ENCODE results near the gene CDPF1. TPM values are rescaled to one million over a fixed set of nuclear protein-coding genes. Genes with fewer than 3 reads are reported as not detected.
"Not testable (repeated sequence)": the region's sequence is repeated elsewhere in the genome, so short reads cannot be mapped to it uniquely, and the experiment has no call there.

The CDPF1 gene
- polyA plus RNA-seq, 2 donors = 6.6 to 7.4 TPM

GRCh38 chr22:46272762-46273431 is 22.8 kb upstream of the CDPF1 start:
- Histone ChIP-seq H3K4me3 (ENCODE audit: low read depth in 1 of 2, low read length in 2 of 2) (no peak overlapping the region), H3K4me1 (ENCODE audit: control insufficient read depth in 2 of 2, insufficient read depth in 2 of 2, low read length in 1 of 2) (peaks cover 3% of the 10 kb centered on the region in 2 donors), H3K27me3 (ENCODE audit: control insufficient read depth in 1 of 2, insufficient read depth in 2 of 2, low read length in 2 of 2) (no peaks in the 10 kb centered on the region), H3K36me3 (ENCODE audit: control insufficient read depth in 2 of 2, insufficient read depth in 2 of 2, low read length in 1 of 2) (peaks cover 0 to 22% of the 10 kb centered on the region in 2 donors), H3K9me3 (ENCODE audit: control insufficient read depth in 2 of 2, insufficient read depth in 1 of 2, low read depth in 1 of 2, low read length in 1 of 2) (no peaks in the 10 kb centered on the region), H3K27ac (ENCODE audit: low read depth in 2 of 2, low read length in 1 of 2) (no peak overlapping the region)
- WGBS, 2 donors = 94 to 97% methylated on average over 12 of the region's 12 CpGs

DNA sequence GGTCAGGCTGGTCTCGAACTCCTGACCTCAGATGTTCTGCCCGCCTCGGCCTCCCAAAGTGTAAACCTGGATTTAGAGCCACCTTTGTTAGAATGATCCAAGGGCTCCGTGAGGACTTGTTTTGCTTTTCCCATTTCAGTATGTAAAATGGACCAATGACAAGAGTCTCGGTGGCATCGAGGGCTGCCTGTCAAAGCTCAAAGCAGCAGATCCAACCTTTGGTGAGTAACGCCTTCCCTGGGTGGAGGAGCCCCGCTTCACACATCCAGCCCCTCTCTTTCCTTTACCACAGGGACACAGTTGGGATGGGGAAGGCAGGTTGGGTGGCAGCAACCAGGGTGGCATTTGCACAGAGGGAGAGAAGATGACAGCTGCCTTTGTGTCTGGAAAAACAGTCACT is 22.1 kb upstream of the CDPF1 start:
- Histone ChIP-seq H3K27ac (ENCODE audit: low read depth in 2 of 2, low read length in 1 of 2) (no peak overlapping the region), H3K4me1 (ENCODE audit: control insufficient read depth in 2 of 2, insufficient read depth in 2 of 2, low read length in 1 of 2) (peaks cover 3% of the 10 kb centered on the region in 2 donors), H3K36me3 (ENCODE audit: control insufficient read depth in 2 of 2, insufficient read depth in 2 of 2, low read length in 1 of 2) (peaks cover 0 to 19% of the 10 kb centered on the region in 2 donors), H3K9me3 (ENCODE audit: control insufficient read depth in 2 of 2, insufficient read depth in 1 of 2, low read depth in 1 of 2, low read length in 1 of 2) (no peaks in the 10 kb centered on the region), H3K4me3 (ENCODE audit: low read depth in 1 of 2, low read length in 2 of 2) (no peak overlapping the region), H3K27me3 (ENCODE audit: control insufficient read depth in 1 of 2, insufficient read depth in 2 of 2, low read length in 2 of 2) (no peaks in the 10 kb centered on the region)
- 92 to 93% methylated on average over 8 of the region's 8 CpGs for WGBS, 2 donors

GRCh38 chr22:46269564-46269963 is 19.5 kb upstream of the CDPF1 start:
- Histone ChIP-seq H3K9me3 (ENCODE audit: control insufficient read depth in 2 of 2, insufficient read depth in 1 of 2, low read depth in 1 of 2, low read length in 1 of 2) (no peaks in the 10 kb centered on the region), H3K36me3 (ENCODE audit: control insufficient read depth in 2 of 2, insufficient read depth in 2 of 2, low read length in 1 of 2) (peaks cover 0 to 16% of the 10 kb centered on the region in 2 donors), H3K27ac (ENCODE audit: low read depth in 2 of 2, low read length in 1 of 2) (no peak overlapping the region), H3K27me3 (ENCODE audit: control insufficient read depth in 1 of 2, insufficient read depth in 2 of 2, low read length in 2 of 2) (no peaks in the 10 kb centered on the region), H3K4me3 (ENCODE audit: low read depth in 1 of 2, low read length in 2 of 2) (no peak overlapping the region), H3K4me1 (ENCODE audit: control insufficient read depth in 2 of 2, insufficient read depth in 2 of 2, low read length in 1 of 2) (peaks cover 3% of the 10 kb centered on the region in 2 donors)
- WGBS, 2 donors = 76 to 85% methylated on average over 11 of the region's 11 CpGs

DNA sequence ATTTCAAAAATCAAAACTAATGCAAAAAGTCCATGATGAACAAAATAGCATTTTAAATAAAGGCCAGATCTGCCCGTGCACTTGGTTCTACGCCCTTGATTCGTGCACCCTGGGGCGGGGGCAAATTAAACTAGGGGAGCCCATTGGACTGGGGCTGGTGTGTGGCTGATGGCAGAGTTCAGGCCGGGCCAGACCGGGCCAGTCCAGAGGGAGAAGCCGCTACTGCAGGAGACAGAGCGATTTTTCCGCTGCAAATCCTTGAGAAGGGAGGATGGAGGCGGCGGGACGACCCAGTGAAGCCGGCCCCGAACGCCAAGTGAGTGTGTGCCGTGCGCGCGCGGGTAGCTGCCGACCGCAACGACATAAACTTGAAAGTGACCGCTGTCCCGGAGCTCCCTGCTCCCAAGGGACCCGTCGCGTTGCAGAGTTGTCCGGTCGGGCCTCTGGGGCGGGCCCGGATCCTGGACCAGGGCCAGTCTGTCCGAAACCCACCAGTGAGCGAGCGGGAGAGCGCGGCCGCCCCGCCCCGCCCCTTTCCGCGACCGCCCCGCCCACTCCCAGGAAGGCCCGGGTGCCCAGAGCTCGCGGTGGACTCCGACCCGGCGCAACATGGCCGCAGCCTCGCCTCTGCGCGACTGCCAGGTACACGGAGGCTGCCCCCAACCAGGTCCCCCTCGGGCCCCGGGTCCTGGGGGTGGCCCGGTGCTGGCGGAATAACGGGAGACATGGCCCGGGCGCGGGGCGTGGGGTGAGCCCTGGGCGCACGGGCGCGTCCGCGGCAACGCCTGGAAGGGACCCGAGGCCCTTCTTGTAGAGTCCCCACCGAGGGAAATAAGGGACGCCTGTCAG is 17.6 kb upstream of the CDPF1 start, which contains the start of gene TTC38:
TSS of gene TTC38 (plus strand) at position 578 of the 849 bp plus-strand sequence. CDS start at position 610, 32 bp downstream.
- peak within 1 kb of the TSS; percentile 75 to 78 for H3K27ac ChIP-seq (ENCODE audit: low read depth in 2 of 2, low read length in 1 of 2)
- 1% methylated on average over 65 to 74 of the region's 74 CpGs for WGBS, 2 donors

GRCh38 chr22:46265627-46266026 is 15.5 kb upstream of the CDPF1 start:
- H3K9me3 ChIP-seq (ENCODE audit: control insufficient read depth in 2 of 2, insufficient read depth in 1 of 2, low read depth in 1 of 2, low read length in 1 of 2); H3K36me3 ChIP-seq (ENCODE audit: control insufficient read depth in 2 of 2, insufficient read depth in 2 of 2, low read length in 1 of 2); H3K4me3 ChIP-seq (ENCODE audit: low read depth in 1 of 2, low read length in 2 of 2); H3K27ac ChIP-seq (ENCODE audit: low read depth in 2 of 2, low read length in 1 of 2); H3K27me3 ChIP-seq (ENCODE audit: control insufficient read depth in 1 of 2, insufficient read depth in 2 of 2, low read length in 2 of 2): not testable (repeated sequence)
- WGBS, 2 donors = 76 to 90% methylated on average over 4 of the region's 4 CpGs
- peaks cover 5 to 11% of the 10 kb centered on the region in 2 donors for H3K4me1 ChIP-seq (ENCODE audit: control insufficient read depth in 2 of 2, insufficient read depth in 2 of 2, low read length in 1 of 2)

More for the DNA sequence above, 17.6 kb upstream of the CDPF1 start, which contains the start of gene TTC38:
- Histone ChIP-seq H3K4me1 (ENCODE audit: control insufficient read depth in 2 of 2, insufficient read depth in 2 of 2, low read length in 1 of 2) (peaks cover 5 to 6% of the 10 kb centered on the region in 2 donors), H3K27me3 (ENCODE audit: control insufficient read depth in 1 of 2, insufficient read depth in 2 of 2, low read length in 2 of 2) (no peaks in the 10 kb centered on the region), H3K9me3 (ENCODE audit: control insufficient read depth in 2 of 2, insufficient read depth in 1 of 2, low read depth in 1 of 2, low read length in 1 of 2) (no peaks in the 10 kb centered on the region), H3K4me3 (ENCODE audit: low read depth in 1 of 2, low read length in 2 of 2) (peak within 1 kb of the TSS; percentile 58 to 74), H3K36me3 (ENCODE audit: control insufficient read depth in 2 of 2, insufficient read depth in 2 of 2, low read length in 1 of 2) (peaks cover 0 to 4% of the 10 kb centered on the region in 2 donors)

- not testable (repeated sequence) for H3K4me3 ChIP-seq (ENCODE audit: low read depth in 1 of 2, low read length in 2 of 2); H3K9me3 ChIP-seq (ENCODE audit: control insufficient read depth in 2 of 2, insufficient read depth in 1 of 2, low read depth in 1 of 2, low read length in 1 of 2); H3K27me3 ChIP-seq (ENCODE audit: control insufficient read depth in 1 of 2, insufficient read depth in 2 of 2, low read length in 2 of 2); H3K36me3 ChIP-seq (ENCODE audit: control insufficient read depth in 2 of 2, insufficient read depth in 2 of 2, low read length in 1 of 2); H3K27ac ChIP-seq (ENCODE audit: low read depth in 2 of 2, low read length in 1 of 2)
- 81 to 99% methylated on average over 5 to 6 of the region's 6 CpGs for WGBS, 2 donors
- H3K4me1 ChIP-seq (ENCODE audit: control insufficient read depth in 2 of 2, insufficient read depth in 2 of 2, low read length in 1 of 2) = peaks cover 5 to 11% of the 10 kb centered on the region in 2 donors
These were observed 14.4 kb upstream of the CDPF1 start for GRCh38 chr22:46264520-46264919.

DNA sequence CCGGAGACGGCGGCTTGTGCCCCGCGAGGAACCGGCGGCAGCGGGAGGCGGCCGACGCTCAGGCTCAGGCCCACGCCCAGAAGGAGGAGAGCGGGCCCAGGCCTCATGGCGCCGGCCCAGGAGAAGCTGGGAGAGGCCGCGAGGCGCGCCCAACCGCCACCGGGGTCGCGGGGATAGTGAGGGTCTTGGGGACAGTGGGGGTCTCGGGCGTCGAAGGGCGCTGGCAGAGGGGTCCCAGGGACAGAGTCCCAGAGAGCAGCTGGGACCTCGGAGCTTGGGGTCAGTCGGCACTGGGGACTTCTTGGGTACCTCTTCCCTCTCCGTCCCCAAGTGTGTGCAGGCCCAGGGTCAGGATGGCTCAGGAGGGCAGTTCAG is 13.1 kb upstream of the CDPF1 start, which contains the start of gene PKDREJ:
TSS of gene PKDREJ (minus strand) at position 128 of the 375 bp plus-strand sequence. CDS start at position 107, 21 bp downstream.
- Histone ChIP-seq H3K4me3 (ENCODE audit: low read depth in 1 of 2, low read length in 2 of 2) (peak within 1 kb of the TSS; percentile 33 to 48), H3K27ac (ENCODE audit: low read depth in 2 of 2, low read length in 1 of 2) (no peak within 1 kb of the TSS), H3K4me1 (ENCODE audit: control insufficient read depth in 2 of 2, insufficient read depth in 2 of 2, low read length in 1 of 2) (peaks cover 3 to 8% of the 10 kb centered on the region in 2 donors), H3K36me3 (ENCODE audit: control insufficient read depth in 2 of 2, insufficient read depth in 2 of 2, low read length in 1 of 2) (no peaks in the 10 kb centered on the region), H3K27me3 (ENCODE audit: control insufficient read depth in 1 of 2, insufficient read depth in 2 of 2, low read length in 2 of 2) (no peaks in the 10 kb centered on the region), H3K9me3 (ENCODE audit: control insufficient read depth in 2 of 2, insufficient read depth in 1 of 2, low read depth in 1 of 2, low read length in 1 of 2) (no peaks in the 10 kb centered on the region)
- WGBS, 2 donors = 41% methylated on average over 29 to 30 of the region's 30 CpGs

DNA sequence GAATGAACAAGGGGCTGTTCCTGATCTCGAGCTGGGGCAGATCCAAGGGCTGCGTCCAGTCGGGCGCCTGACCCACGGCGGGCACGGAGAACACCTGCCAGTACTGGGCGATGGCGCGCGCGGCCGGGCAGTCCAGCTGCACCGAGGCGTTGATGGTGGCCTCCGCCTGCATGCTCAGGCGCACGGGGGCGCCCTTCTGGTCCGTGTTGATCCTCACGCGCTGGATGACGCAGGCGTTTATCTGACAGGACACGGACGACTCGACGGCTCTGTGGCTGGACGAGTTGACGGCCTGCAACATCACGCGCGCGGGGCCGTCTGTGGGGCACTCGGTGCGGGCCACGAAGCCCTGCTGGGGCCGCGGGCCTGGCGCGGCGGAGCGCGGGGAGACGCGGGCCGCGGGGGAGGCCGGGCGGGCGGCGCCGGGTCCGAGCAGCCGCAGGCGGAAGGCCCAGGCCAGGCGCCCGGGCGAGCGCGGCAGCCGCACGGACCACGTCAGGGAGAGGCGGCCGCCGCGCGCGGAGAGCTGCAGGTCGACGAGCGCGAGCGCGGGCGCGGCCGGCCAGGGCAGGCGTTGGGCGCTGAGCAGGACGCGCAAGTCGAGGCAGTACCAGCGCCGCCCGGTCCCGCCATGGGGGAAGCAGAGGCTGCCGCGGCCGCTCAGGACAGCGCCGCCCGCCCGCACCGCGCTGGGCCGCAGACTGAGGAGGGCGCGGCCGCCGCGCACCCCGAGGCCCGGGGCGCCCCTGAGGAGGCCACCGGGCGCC is 12.5 kb upstream of the CDPF1 start:
- Histone ChIP-seq H3K9me3 (ENCODE audit: control insufficient read depth in 2 of 2, insufficient read depth in 1 of 2, low read depth in 1 of 2, low read length in 1 of 2) (no peaks in the 10 kb centered on the region), H3K4me3 (ENCODE audit: low read depth in 1 of 2, low read length in 2 of 2) (peak overlapping the region; percentile 33 to 48), H3K4me1 (ENCODE audit: control insufficient read depth in 2 of 2, insufficient read depth in 2 of 2, low read length in 1 of 2) (peaks cover 2 to 8% of the 10 kb centered on the region in 2 donors), H3K27ac (ENCODE audit: low read depth in 2 of 2, low read length in 1 of 2) (no peak overlapping the region), H3K36me3 (ENCODE audit: control insufficient read depth in 2 of 2, insufficient read depth in 2 of 2, low read length in 1 of 2) (no peaks in the 10 kb centered on the region), H3K27me3 (ENCODE audit: control insufficient read depth in 1 of 2, insufficient read depth in 2 of 2, low read length in 2 of 2) (no peaks in the 10 kb centered on the region)
- 12 to 26% methylated on average over 46 to 109 of the region's 109 CpGs for WGBS, 2 donors

- Histone ChIP-seq H3K27me3 (ENCODE audit: control insufficient read depth in 1 of 2, insufficient read depth in 2 of 2, low read length in 2 of 2) (no peaks in the 10 kb centered on the region), H3K9me3 (ENCODE audit: control insufficient read depth in 2 of 2, insufficient read depth in 1 of 2, low read depth in 1 of 2, low read length in 1 of 2) (no peaks in the 10 kb centered on the region), H3K4me1 (ENCODE audit: control insufficient read depth in 2 of 2, insufficient read depth in 2 of 2, low read length in 1 of 2) (peaks cover 2 to 8% of the 10 kb centered on the region in 2 donors), H3K4me3 (ENCODE audit: low read depth in 1 of 2, low read length in 2 of 2) (no peak overlapping the region), H3K36me3 (ENCODE audit: control insufficient read depth in 2 of 2, insufficient read depth in 2 of 2, low read length in 1 of 2) (no peaks in the 10 kb centered on the region), H3K27ac (ENCODE audit: low read depth in 2 of 2, low read length in 1 of 2) (no peak overlapping the region)
- WGBS, 2 donors = 82 to 89% methylated on average over 6 of the region's 6 CpGs
These were observed 9.9 kb upstream of the CDPF1 start for GRCh38 chr22:46260038-46260437.

All from esophagus (tissue), 2 donors.